NT2/D1 (cell line): ENCODE results near the gene FAM107B.

Experiments
- DNase-seq: peaks from one replicate; pipeline ENCODE4 v3.0.0-alpha.2; 2011; ENCODE audit warnings: low read depth, low spot score
- H3K27me3 ChIP-seq: 2 replicates; pipeline ENCODE4 v1.6.0; 2011; ENCODE audit warnings: mild to moderate bottlenecking; ENCODE audit not compliant: insufficient read length, insufficient read depth
- H3K36me3 ChIP-seq: 2 replicates; pipeline ENCODE4 v1.6.1; 2011; ENCODE audit warnings: mild to moderate bottlenecking, low read length, mixed read lengths; ENCODE audit not compliant: insufficient read depth, insufficient read length
- H3K4me1 ChIP-seq: 2 replicates; pipeline ENCODE4 v1.5.1; 2011; ENCODE audit not compliant: insufficient read depth, insufficient read length
- H3K4me3 ChIP-seq: 2 replicates; pipeline ENCODE4 v1.5.1; 2011; ENCODE audit warnings: low read depth; ENCODE audit not compliant: insufficient read length
- H3K9ac ChIP-seq: 2 replicates; pipeline ENCODE4 v1.6.0; 2011; ENCODE audit warnings: low read depth; ENCODE audit not compliant: insufficient read length
- H3K9me3 ChIP-seq: 2 replicates; pipeline ENCODE4 v1.5.1; 2011; ENCODE audit warnings: mild to moderate bottlenecking, low read length; ENCODE audit not compliant: insufficient read depth
- SUZ12 ChIP-seq: IDR thresholded peaks from 2 replicates; pipeline ENCODE4 v1.6.1; 2011; ENCODE audit not compliant: insufficient read length, insufficient read depth; ENCODE audit errors: extremely low read depth
- YY1 ChIP-seq: IDR thresholded peaks from 2 replicates; pipeline ENCODE4 v1.6.1; 2011; ENCODE audit not compliant: insufficient read length, insufficient read depth
- ZNF274 ChIP-seq: IDR thresholded peaks from 2 replicates; pipeline ENCODE4 v1.6.1; 2011; ENCODE audit warnings: mild to moderate bottlenecking, low read depth, low read length

FAM107B gene

DNA sequence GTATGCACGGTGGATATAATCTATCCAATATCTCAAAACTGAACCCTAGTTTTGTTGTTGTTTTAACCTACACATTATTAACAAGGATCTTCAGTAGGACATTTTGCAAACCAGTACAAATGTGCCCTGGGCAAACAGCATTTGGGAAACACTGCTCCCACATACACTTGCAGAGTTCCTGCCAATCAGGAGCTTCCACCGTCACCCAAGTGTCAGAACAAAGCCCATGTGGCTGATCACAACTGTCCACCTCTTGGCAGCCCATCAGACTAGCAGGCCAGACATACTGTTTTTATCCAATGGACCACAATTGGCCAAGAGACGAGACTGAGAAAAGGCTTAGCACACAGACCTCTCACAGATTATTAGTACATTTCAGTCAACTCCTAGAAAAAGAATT, 200.4 kb downstream of the FAM107B start:
- Histone ChIP-seq H3K36me3 (no peaks in the 10 kb centered on the region), H3K27me3 (no peaks in the 10 kb centered on the region), H3K4me3 (no peak overlapping the region), H3K4me1 (no peaks in the 10 kb centered on the region), H3K9me3 (no peaks in the 10 kb centered on the region), H3K9ac (no peak overlapping the region)
- no peak for DNase-seq
- no peak for TF ChIP-seq SUZ12
- no peak for TF ChIP-seq ZNF274
- no peak for TF ChIP-seq YY1

DNA sequence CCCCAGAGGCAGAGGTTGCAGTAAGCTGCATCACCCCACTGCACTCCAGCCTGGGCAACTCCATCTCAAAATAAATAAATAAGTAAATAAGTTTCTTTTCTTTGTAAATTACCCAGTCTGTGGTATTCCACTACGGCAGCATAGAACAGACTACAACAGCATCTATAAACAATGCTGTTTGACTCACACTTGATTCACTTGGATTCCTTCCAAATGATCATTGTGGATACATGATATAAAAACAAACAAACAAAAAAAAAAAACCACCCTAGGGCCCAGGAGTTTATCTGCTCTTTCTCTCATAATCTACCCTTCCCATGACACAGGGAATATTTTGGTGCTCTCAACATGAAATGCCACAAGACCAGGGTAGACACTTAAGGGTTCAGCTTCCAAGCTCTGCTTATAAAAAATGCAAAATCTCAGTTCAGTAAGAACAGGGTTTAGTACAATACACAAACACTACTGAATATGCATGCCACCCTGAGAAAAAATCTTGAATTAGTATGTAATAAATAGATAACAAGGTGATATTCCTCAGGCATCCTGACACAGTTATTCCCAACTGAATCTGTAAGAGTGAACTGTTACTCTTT, 200.9 kb downstream of the FAM107B start:
- H3K36me3 ChIP-seq = no peaks in the 10 kb centered on the region
- no peaks in the 10 kb centered on the region for H3K9me3 ChIP-seq
- H3K9ac ChIP-seq = no peak overlapping the region
- DNase-seq = no peak
- H3K27me3 ChIP-seq = no peaks in the 10 kb centered on the region
- no peaks in the 10 kb centered on the region for H3K4me1 ChIP-seq
- TF ChIP-seq YY1 (no peak), SUZ12 (no peak), ZNF274 (no peak)
- H3K4me3 ChIP-seq = no peak overlapping the region

DNA sequence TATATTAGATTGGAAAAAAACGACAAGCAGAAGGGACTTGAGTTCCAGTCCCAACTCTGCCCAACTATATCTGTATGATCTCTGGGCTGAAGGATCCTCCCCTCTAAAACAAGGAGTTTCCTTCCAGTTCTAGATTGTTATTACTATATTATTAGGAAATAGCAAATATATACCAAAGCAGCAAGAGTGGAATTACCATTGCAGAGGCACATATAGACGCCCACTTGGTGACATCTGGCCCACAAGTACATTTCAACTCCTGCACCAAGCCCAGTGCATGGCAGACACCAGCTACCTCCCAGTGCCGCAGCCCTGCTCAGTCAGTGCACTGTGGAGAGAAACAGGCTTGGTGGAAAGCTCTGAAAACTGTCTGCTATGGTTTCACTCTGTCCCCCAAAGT, 201.9 kb downstream of the FAM107B start:
- Histone ChIP-seq H3K4me3 (no peak overlapping the region), H3K36me3 (peaks cover 3% of the 10 kb centered on the region), H3K4me1 (no peaks in the 10 kb centered on the region), H3K9me3 (no peaks in the 10 kb centered on the region), H3K27me3 (no peaks in the 10 kb centered on the region), H3K9ac (no peak overlapping the region)
- TF ChIP-seq SUZ12 = no peak
- no peak for TF ChIP-seq ZNF274
- no peak for TF ChIP-seq YY1
- no peak for DNase-seq

DNA sequence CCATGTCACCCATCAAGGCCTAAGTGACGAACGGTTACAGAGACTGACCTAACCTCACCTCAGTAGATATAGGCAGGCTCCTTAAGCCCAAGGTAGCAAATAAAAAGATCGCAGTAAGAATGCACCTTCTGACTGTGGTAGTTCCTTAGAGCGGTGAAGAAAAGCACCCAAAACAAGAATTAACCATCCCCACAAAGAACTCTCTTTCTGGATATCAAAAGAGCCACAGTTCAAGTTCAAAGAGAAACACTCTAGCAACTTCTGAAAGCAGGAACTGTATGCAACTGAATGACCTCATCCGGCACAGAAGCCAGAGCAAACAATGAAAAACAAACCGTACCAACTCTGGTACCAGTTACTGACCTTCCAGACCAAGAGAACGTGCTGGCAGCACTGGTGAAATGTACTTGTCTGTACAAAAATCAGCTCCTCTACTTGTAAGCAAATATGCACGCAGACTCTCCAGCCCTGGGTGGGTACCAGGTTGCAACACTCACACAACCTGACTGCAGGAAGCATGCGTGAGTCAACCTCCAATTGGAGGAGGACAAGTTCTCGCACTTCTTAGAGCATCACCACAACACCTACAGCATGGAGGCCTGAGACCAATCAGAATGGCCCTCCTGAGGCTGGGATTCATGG, 202.7 kb downstream of the FAM107B start:
- H3K4me3 ChIP-seq = no peak overlapping the region
- DNase-seq = no peak
- no peaks in the 10 kb centered on the region for H3K4me1 ChIP-seq
- TF ChIP-seq SUZ12 = no peak
- TF ChIP-seq YY1 = no peak
- TF ChIP-seq ZNF274 = no peak
- H3K36me3 ChIP-seq = peaks cover 8% of the 10 kb centered on the region
- H3K27me3 ChIP-seq = no peaks in the 10 kb centered on the region
- no peaks in the 10 kb centered on the region for H3K9me3 ChIP-seq
- no peak overlapping the region for H3K9ac ChIP-seq

DNA sequence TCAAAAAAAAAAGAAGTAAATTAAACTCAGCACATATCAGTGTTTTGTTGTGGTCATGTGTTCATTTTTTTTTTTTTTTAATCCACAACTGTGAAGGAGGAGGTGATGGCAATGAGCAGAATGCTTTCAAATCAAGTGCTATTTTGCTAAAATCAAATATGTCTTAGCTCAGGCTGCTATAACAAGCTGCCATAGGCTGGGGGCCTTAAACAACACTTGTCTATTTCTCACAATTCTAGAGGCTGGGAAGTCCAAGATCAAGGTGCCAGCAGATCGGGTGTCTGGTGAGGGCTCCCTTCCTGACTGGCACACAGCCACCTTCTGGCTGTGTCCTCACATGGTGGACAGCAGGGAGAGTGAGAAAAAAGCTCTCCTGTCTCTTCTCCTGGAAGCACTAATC, 203.9 kb downstream of the FAM107B start:
- no peaks in the 10 kb centered on the region for H3K4me1 ChIP-seq
- H3K27me3 ChIP-seq = no peaks in the 10 kb centered on the region
- peaks cover 5% of the 10 kb centered on the region; the same call in 1 of the 2 replicates for H3K9me3 ChIP-seq
- peaks cover 8% of the 10 kb centered on the region for H3K36me3 ChIP-seq
- no peak for DNase-seq
- TF ChIP-seq ZNF274 (no peak), YY1 (no peak), SUZ12 (no peak)
- no peak overlapping the region for H3K9ac ChIP-seq
- no peak overlapping the region for H3K4me3 ChIP-seq

DNA sequence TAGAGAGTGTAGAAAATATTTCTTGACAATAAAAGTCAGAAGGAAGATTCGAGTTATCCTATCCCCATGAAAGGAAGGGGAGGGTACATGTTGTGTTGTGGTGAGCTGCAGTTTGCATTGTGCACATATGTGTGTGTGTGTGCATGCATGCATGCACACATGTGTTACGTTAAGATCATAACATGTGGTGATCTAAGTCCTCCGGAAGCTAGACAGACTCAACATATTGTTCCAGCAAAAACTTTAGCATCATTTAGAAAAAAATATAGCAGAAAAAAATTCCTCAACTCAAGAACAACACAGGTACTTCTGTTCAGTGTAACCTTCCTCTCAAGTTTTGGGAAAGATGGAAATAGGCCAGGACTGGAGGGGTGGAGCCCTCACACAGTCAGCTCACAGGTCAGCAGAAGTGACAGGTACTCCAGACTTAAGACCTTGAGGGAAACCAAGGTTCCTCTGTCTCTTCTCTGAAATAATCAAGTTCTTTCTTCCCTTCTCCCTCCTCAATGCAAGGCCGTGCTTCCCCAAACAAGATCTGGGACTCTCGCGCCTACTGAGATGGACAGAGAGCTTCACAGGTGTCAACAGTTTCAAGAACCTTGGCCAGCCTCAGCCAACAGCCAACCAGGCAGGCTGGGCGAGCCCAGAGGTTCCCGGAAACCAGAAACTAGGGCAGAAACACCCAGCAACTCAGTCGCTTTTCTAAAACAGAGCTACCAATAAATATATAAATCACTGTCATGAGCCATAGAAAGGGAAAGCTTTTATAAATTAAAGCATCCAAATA, 205.2 kb downstream of the FAM107B start:
- TF ChIP-seq ZNF274 = no peak
- TF ChIP-seq YY1 = no peak
- no peak for TF ChIP-seq SUZ12
- H3K4me1 ChIP-seq = no peaks in the 10 kb centered on the region

DNA sequence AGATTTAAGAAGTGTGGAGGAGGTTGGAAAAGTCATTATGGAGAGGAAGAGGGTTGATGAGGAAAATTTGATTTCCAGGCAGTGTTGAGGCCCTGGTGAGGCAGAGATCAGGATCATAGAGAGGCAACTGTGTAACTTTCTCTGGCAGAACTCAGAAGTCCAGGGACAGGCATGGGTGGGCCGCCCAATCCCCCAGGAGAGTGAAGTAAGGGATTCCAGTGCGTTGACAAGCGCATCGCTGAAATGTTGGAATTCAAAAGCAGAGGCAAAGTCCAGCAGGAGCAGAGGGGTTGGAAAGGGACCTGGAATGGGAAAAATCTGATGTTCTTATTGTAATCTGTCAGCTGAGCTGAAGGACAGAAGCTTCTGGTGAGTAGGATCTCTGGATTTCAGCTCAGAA, 207.3 kb downstream of the FAM107B start:
- Histone ChIP-seq H3K4me1 (no peaks in the 10 kb centered on the region), H3K36me3 (peaks cover 8% of the 10 kb centered on the region), H3K9me3 (peaks cover 5% of the 10 kb centered on the region; the same call in 1 of the 2 replicates), H3K27me3 (no peaks in the 10 kb centered on the region), H3K9ac (no peak overlapping the region), H3K4me3 (no peak overlapping the region)
- TF ChIP-seq ZNF274 = no peak
- no peak for TF ChIP-seq YY1
- TF ChIP-seq SUZ12 = no peak
- no peak for DNase-seq

More for the DNA sequence above, 205.2 kb downstream of the FAM107B start:
- H3K4me3 ChIP-seq = no peak overlapping the region
- H3K9ac ChIP-seq = no peak overlapping the region
- H3K36me3 ChIP-seq = peaks cover 8% of the 10 kb centered on the region
- no peak for DNase-seq
- H3K9me3 ChIP-seq = peaks cover 5% of the 10 kb centered on the region; the same call in 1 of the 2 replicates
- no peaks in the 10 kb centered on the region for H3K27me3 ChIP-seq
